ENCODE measurements around the gene NID1.

- TF ChIP-seq CTCF (IDR thresholded peaks at IDR 0.05), result no peak
- TF ChIP-seq POLR2A (IDR thresholded peaks at IDR 0.05), result no peak
Observed at GRCh38 chr1:236052232-236052993, 12.5 kb downstream of the NID1 start.
